ENCODE measurements around the gene RAX2. TPM values are rescaled to one million over a fixed set of nuclear protein-coding genes. Genes with fewer than 3 reads are reported as not detected.

RAX2 gene
- total and polyA plus RNA-seq, 2 of the 8 experiments (the other 6 are each of a cell fraction or from before 2014, with no cell fraction given), result 0.08 TPM; not detected in 1

- no peaks in the 10 kb centered on the region for H3K79me1 ChIP-seq (ENCODE audit: low read depth, low read length)
- H3K9me3 ChIP-seq (ENCODE audit: insufficient read depth in 2 of 2, low read depth in 1 of 2, low read length in 1 of 2), result peaks cover 17 to 22% of the 10 kb centered on the region in 2 experiments
- H3K23me2 ChIP-seq (ENCODE audit: low read depth, low read length), result peaks cover 7% of the 10 kb centered on the region; the same call in 1 of the 2 replicates
- H2AFZ ChIP-seq (ENCODE audit: low read length), result no peak overlapping the region
- H4K20me1 ChIP-seq (replicated peaks in 1 of 2; ENCODE audit: control insufficient read depth in 1 of 2, insufficient read depth in 2 of 2, low read length in 2 of 2), result no peaks in the 10 kb centered on the region
- H3K23ac ChIP-seq (ENCODE audit: insufficient read length), result no peak overlapping the region
- no peaks in the 10 kb centered on the region for H3K79me2 ChIP-seq (ENCODE audit: control insufficient read depth in 1 of 2, insufficient read depth in 2 of 2, low read length in 2 of 2)
- CTCF ChIA-PET (ENCODE audit: partially characterized antibody), result interaction anchor here (0.6 to 2.4 kb wide), 25 partner anchors 9 to 209 kb away, joined by 3 to 17 read pairs (median 4); partner anchors contain the start of genes MRPL54 and RAX2
- POLR2A ChIA-PET (ENCODE audit: partially characterized antibody), result interaction anchor here (0.8 to 4.4 kb wide), 7 partner anchors 9 to 202 kb away, joined by 3 to 19 read pairs (median 5); partner anchors contain the start of genes APBA3, EEF2, MRPL54 and NMRK2
- WGBS, 2 experiments (ENCODE audit: extremely low coverage in 1 of 2, insufficient coverage in 1 of 2, insufficient read length in 1 of 2, insufficient replicate concordance in 2 of 2, low coverage in 1 of 2, low lambda C conversion rate in 2 of 2, missing lambda C conversion rate in 1 of 2), result 80% methylated on average over 43 of the region's 49 CpGs; no CpG with 5 or more reads in 1 of the 2 experiments
- peak overlapping the region; percentile 68; the same call in 1 of the 2 replicates for H4K8ac ChIP-seq (ENCODE audit: extremely low read depth, insufficient read depth, low read length)
- peak in 1 of 2 experiments; percentile 79 for DNase-seq (ENCODE audit: low read depth in 1 of 2, low spot score in 2 of 2)
- no peak overlapping the region for H3K4me2 ChIP-seq (ENCODE audit: insufficient read depth in 1 of 2, low read depth in 2 of 2, low read length in 2 of 2)
- no peak overlapping the region for H3K56ac ChIP-seq (replicated peaks; ENCODE audit: insufficient read length, low read depth, low read length)
- no peak overlapping the region for H2BK5ac ChIP-seq (ENCODE audit: low read depth, low read length)
- H2BK12ac ChIP-seq (ENCODE audit: low read depth, low read length), result no peak overlapping the region
- no peak for FAIRE-seq
- peaks cover 0 to 9% (median 1%) of the 10 kb centered on the region in 4 experiments; a peak in 3 of 7 replicates for H3K4me1 ChIP-seq (replicated peaks in 1 of 4; ENCODE audit: control insufficient read depth in 3 of 4, insufficient read depth in 4 of 4, low read length in 3 of 4)
- H3K9ac ChIP-seq (replicated peaks in 1 of 4; ENCODE audit: extremely low read depth in 1 of 4, low read depth in 3 of 4, low read length in 3 of 4), result no peak overlapping the region
- no peak overlapping the region for H4K5ac ChIP-seq (ENCODE audit: insufficient read length, low read depth, low read length)
- H3K18ac ChIP-seq (ENCODE audit: extremely low read depth, low read length), result no peak overlapping the region
- no peak overlapping the region for H2BK20ac ChIP-seq (ENCODE audit: low read length)
- peak overlapping the region; percentile 54; the same call in 1 of the 2 replicates for H2AK5ac ChIP-seq (ENCODE audit: low read depth, low read length)
- no peak overlapping the region for H3K4me3 ChIP-seq (ENCODE audit: extremely low read depth in 1 of 4, insufficient read depth in 2 of 4, low read depth in 3 of 4, low read length in 4 of 4)
- H4K91ac ChIP-seq (replicated peaks; ENCODE audit: insufficient read length, low read length), result no peak overlapping the region
- H3K14ac ChIP-seq (ENCODE audit: insufficient read length), result no peak overlapping the region
- H2BK120ac ChIP-seq (replicated peaks; ENCODE audit: low read depth, low read length), result no peak overlapping the region
- peaks cover 0 to 17% (median 7%) of the 10 kb centered on the region in 4 experiments; a peak in 6 of 7 replicates for H3K27me3 ChIP-seq (replicated peaks in 1 of 4; ENCODE audit: control insufficient read depth in 3 of 4, extremely low read depth in 1 of 4, insufficient read depth in 3 of 4, low read length in 3 of 4)
- H3K27ac ChIP-seq (ENCODE audit: low read depth, low read length), result no peak overlapping the region
- peaks cover 0 to 14% (median 3%) of the 10 kb centered on the region in 4 experiments; a peak in 2 of 8 replicates for H3K36me3 ChIP-seq (ENCODE audit: control insufficient read depth in 2 of 4, insufficient read depth in 4 of 4, low read length in 3 of 4)
- H2BK15ac ChIP-seq (ENCODE audit: low read length), result 0 out of 2 replicates have a peak overlapping the region, but pooled peaks have one; percentile 16
- no peak overlapping the region for H3K4ac ChIP-seq (replicated peaks; ENCODE audit: insufficient read length, low read depth, low read length)
- no peak for TF ChIP-seq SP4 (IDR thresholded peaks at IDR 0.05; ENCODE audit: low read length)
- no peak for TF ChIP-seq SP1 (IDR thresholded peaks at IDR 0.05; ENCODE audit: low read depth, low read length)
- no peak for TF ChIP-seq CBX5 (IDR thresholded peaks at IDR 0.05; ENCODE audit: low read depth, low read length)
- no peak for TF ChIP-seq NANOG (IDR thresholded peaks at IDR 0.05; ENCODE audit: insufficient read depth, low read depth, low read length, poor library complexity, severe bottlenecking)
These were observed 11.9 kb upstream of the RAX2 start for GRCh38 chr19:3783660-3784584.
